T-helper 2 cell treated with Interferon-gamma antibody and Interleukin-4, amounts not matched to agents 100 ng/mL and 5 ng/mL, for 36 hours (primary cell): ENCODE data around the gene MFAP3L. TPM values are rescaled to one million over a fixed set of nuclear protein-coding genes. Genes with fewer than 3 reads are reported as not detected.

ENCODE experiments used
- intact Hi-C: fragments of 100-400 bp; cut with micrococcal nuclease; formaldehyde crosslinking; loops from one replicate; pipeline ENCODE4 v1.15.1; 2023
- total RNA-seq: library from RNA; stranded (reverse); gene quantifications from 2 replicates; pipeline ENCODE4 v1.2.3, GENCODE V29; 2022

Gene MFAP3L
- total RNA-seq, 1 donor from 2014 or later = 0.48 TPM

GRCh38 chr4:170025523-170026252 is 507 bp downstream of the MFAP3L start:
- intact Hi-C loops = loop anchor here (2.0 kb wide), 2 partner anchors 1015 to 1545 kb away; partner anchors contain the start of genes CBR4 and DDX60L

DNA sequence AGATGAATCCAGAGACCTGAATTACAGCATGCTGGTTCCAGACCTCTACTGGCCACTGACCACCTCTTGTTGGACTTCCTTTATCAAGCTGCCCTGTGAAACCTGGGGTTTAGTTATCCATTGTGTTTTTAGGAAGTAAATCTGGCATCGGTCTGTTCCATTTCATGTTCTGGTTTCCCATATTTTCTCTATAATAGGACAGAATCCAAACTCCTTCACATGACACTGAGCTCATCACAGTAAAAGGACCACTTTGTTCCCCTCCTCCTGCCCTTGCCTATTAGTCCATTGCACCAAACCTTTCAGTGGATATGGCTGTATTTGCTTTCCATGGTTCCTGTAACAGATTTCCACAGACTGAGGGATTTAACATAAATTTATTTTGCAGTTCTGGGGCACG is 4.0 kb downstream of the MFAP3L start:
- intact Hi-C loops = no loop called here

DNA sequence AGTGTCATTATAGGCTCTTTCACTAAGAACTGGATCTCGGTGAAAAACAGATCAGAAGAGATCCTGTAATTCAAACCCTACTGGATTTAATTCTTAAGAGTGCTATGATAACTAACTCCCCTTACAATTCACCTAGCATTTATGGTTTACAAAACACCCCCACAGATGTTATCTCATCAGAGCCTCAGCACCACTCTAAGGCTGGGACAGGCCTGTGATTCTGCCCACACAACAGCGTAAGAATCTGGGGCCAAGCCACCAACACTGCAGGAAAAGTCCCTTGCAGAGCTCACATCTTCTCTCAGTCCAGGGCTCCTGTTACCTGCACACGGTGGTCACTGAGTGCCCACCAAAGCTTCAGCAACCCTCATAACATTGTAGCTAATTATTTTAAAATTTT is 8.9 kb downstream of the MFAP3L start:
- intact Hi-C loops = no loop called here

DNA sequence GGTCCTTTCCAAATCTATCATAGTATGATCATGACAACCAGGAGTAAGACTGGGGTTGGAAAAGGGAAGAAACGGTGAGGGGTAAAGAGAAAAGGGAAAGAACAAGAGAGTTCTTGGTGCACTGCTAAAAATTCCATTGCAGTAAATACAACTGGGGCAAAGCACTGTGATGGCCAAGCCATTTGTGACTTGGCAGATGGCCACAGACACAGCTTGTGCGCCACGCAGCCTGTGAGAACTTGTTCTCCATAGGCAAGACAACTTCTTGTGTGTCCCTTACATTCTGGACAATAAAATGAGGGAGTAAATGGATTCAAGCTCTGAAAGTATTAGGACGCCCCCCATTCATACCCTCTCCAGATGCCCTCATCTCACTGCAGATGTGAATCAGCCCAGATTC is 10.9 kb downstream of the MFAP3L start:
- intact Hi-C loops = no loop called here

- intact Hi-C loops = no loop called here
Measured at GRCh38 chr4:170014359-170015011, 11.7 kb downstream of the MFAP3L start.

DNA sequence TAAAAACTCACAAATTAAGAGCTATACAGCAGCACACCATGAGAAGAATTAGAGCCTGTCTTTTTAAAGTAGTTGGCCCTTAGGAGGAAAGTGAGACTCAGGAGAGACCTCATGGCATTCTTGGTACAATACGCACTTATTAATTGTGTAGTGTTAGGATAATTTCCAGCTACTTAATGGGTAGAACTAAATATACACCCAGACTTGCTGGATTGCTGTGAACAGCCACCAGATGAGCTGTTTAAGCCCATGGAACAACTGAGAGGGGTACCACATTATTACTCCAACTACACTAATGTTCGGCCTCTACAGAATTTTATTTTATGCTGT is 13.6 kb downstream of the MFAP3L start:
- intact Hi-C loops = no loop called here

DNA sequence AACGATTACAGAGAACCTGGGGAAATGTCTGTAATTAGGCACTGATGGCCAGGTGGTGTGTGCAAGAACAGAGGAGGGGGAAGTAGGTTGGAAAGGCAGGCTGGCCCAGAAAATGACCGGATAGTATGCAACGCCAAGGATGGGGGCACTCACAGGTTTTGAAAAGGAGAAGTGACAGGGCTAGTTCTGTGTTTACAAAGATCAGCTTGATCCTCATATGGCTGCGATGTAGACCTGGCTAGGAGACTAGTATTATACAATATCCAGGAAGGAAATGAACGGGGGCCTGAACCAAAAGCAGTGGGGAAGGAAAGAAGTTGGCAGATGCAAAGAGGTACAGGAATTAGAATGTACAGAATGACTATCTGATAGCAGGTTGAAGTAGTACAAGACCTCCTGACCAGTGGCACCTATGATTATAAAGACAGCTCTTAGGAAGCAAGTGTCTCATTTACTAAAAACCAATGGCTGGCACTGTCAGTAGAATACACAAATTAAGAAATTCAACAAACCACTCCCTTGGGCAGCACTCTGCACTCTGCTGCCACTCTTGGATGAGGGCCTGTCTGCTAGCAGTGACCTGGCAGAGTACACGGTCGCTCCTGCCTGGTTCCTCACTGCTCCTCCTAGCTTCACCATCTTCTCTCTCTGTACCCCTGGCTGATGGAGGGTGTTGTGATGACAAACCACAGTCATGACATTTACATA is 14.1 kb downstream of the MFAP3L start:
- intact Hi-C loops = no loop called here

DNA sequence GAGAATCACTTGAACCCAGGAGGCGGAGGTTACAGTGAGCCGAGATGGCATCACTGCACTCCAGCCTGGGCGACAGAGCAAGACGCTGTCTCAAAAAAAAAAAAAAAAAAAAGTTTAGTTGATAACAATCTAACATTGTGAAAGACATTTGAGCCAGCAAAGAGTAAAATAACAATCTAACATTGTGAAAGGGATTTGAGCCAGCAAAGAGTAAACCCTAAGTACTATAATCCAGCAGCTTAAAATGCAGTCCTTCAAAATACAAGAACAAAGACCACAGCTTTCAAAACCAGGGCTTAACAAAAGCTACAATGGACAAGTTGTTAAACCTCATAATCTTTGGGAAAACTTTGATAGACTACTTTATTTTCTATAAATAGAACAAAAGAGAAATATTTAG is 16.9 kb downstream of the MFAP3L start:
- intact Hi-C loops = no loop called here

DNA sequence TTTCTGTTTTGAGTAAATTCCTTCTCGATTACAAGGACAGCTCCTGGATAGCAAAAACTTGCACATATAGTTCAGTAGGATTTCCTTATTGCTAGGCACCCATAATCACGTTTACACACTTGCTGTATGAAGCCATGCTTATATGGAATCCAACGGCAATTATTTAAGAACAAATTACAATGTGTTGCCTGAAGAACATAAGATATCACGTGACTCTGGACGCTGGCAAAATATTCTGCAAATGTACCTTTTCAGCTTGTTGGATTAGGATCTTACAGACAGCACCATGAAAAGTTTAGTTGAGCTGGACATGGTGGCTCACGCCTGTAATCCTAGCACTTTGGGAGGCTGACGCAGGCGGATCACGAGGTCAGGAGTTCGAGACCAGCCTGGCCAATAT is 17.4 kb downstream of the MFAP3L start:
- intact Hi-C loops = no loop called here

- intact Hi-C loops = no loop called here
Measured at GRCh38 chr4:170008371-170008770, 17.8 kb downstream of the MFAP3L start.

DNA sequence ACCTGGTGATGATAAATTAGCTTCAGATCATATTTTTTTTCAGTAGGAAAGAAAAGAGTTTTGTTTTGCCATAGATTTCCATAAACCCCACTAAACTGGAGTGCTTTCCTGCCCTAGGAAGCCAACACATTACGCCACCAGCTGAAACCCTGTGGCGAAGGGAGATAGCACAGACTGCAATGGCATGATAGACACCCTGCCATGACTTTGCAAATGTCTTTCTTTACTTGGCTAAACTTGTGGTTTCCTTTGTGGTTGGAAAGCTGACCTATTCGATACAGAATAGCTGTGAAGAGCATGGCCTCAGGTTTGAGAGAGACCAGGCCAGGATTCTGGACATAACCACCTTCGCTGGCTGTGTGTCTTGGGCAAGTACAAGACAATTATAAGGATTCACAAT is 19.1 kb downstream of the MFAP3L start:
- intact Hi-C loops = no loop called here

DNA sequence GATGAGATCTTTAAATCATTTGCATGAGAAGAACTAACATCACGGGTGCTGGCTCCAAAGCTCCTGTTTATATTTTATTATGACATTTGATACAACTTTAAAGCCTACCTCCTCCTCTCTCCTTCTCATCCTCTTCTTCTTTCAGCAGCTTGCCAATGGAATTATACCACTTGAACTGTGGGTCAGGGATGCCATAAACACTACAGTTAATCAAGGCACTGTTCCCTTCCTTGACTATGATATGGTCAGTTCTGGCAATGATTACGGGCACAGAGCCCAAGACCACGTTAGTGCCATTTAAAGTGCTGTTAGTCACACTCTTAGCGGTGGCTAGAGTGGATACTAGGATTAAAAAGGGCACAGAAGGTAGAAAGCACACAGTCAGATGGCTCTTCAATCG is 20.7 kb downstream of the MFAP3L start:
- intact Hi-C loops = no loop called here

DNA sequence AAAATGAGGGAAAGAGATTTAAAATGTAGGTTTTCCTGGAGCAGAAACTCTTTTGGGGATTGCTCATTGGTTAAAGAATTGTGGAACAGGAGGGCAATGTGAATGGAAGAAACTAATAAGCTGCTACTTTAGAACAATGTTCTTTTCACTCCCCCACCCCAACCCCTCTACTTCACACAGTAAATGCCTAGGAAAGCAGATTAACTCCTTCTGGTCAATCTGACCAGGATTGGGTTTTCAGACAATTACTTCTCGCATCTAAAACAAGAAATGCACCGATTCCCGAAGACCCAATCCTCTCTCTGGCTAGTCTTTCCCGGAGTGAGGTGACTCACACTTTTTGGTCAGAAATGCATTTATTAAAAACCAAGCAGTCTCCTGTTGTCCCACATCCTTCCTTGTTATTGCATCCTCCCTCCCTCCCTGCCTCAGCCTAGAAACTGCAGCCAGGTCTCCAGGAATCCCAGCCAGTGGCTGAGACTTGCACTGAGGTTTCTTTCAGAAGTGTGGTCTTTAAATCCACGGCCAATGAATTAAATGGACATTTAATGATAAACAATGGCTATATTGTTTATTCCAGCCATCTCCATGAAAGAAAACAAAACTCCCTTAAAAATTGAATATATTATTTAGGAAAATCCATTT is 21.4 kb downstream of the MFAP3L start:
- intact Hi-C loops = no loop called here

GRCh38 chr4:170003071-170004070 is 22.8 kb downstream of the MFAP3L start:
- intact Hi-C loops = no loop called here

DNA sequence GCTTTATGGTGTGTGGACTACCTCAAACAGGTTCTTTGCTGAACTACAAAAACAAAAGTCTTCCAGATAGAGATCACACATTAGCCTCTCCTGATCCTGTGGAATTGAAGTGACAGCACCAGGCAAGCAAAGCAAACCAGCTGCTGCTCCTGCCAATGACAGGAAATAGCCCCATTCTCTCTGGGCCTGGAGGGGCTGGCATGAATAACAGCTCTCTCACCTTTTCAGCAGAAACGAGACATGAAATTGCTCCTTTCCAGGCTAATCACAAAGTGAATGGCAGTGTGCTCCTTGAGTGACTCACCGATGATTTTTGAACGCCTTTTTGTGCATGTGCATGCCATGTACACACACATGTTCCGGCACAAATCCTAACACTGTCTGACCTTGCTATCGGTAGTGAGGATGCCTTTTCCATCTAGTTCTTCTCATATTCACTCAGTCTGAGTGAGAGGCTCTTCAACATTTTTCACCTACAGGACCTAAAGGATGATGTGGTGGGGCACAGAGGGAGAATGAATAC is 24.4 kb downstream of the MFAP3L start:
- intact Hi-C loops = no loop called here

DNA sequence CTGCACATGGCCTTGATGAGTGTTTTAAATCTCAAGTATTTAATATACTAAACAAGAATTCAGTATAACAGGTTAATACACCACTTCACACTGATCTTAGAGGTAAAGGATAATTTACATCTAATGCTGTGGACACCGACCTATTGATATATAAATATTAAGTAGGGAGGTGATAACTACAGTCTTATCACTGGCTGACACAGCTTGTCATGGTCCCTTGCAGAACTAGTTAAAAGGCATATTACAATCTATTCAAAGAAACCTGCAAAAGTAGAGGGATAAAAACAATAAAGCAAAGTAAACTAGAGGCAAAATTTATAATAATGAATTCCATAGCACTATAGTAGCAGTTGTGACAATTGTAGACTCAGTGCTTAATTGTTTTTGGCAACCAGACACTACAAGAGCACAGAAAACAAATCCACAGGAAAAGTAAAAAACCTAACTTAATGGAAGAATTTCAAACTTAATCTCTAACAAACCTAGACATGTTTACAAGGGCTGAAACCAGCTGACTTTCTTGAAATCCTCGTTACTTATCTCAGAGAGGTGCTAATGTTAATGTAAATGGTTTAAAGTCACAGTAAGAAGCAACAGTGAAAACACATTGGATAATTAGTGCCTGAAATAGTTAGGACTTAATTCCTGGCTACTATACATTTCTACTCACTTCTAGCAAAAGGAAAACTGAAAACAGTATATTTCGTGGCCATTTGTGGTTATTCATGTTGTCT is 25.0 kb downstream of the MFAP3L start:
- intact Hi-C loops = no loop called here

- intact Hi-C loops = no loop called here
Measured at GRCh38 chr4:169999923-170000322, 26.3 kb downstream of the MFAP3L start.

DNA sequence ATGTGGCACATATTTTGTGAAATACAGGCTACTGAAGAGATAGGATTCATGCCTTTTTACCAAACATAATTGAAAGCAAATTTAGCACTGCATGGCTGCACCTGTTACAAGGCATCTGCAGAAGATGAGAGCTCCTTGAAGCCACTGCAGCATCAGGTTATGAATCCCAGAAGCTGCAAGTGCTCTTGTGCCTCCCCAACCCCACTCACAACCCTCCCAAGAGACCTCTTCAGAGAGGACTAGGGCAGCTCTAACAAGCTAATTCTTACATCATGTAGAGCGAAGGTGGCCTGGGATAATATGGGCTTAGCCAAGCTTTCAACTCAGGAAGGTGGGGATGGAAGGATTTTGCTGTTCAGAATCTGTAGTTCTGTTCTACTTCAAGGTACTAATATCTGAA is 27.2 kb downstream of the MFAP3L start:
- intact Hi-C loops = no loop called here

- intact Hi-C loops = no loop called here
Measured at GRCh38 chr4:169996379-169997240, 29.6 kb downstream of the MFAP3L start.
